HEK293 (cell line): ENCODE data around the gene MUS81.

Source experiments
- CTCF ChIA-PET: fragments of 350-600 bp; formaldehyde crosslinking; extraction: SDS; loops from one replicate; lab custom pipeline; 2021; ENCODE audit warnings: antibody characterized with exemption; lab: Yijun Ruan, JAX
- POLR2A ChIA-PET: fragments of 300-600 bp; formaldehyde crosslinking; extraction: SDS; loops from one replicate; lab custom pipeline; 2020; ENCODE audit warnings: antibody characterized with exemption, inconsistent platforms; lab: Yijun Ruan, JAX
- H3K27ac ChIP-seq: fragments of 200-500 bp; sonication (Bioruptor generic); 2 replicates; pipeline ENCODE4 v1.5.1; 2014; ENCODE audit warnings: low read depth, low read length, control low read depth, inconsistent platforms; ENCODE audit errors: extremely low read depth
- H3K36me3 ChIP-seq, 2 experiments: fragments of 200-500 bp in 1 of 2; sonication (Bioruptor generic) in 1 of 2; 1 replicate in 1 of 2; 2 replicates in 1 of 2; pipeline ENCODE4 v1.5.1; 2014 to 2017; ENCODE audit warnings: inconsistent platforms in 2 of 2, low read length in 2 of 2; ENCODE audit not compliant: control insufficient read depth in 2 of 2, insufficient read depth in 1 of 2
- H3K4me1 ChIP-seq: fragments of 200-500 bp; sonication (Bioruptor generic); 2 replicates; pipeline ENCODE4 v1.5.1; 2014; ENCODE audit warnings: mild to moderate bottlenecking, low read length, inconsistent platforms; ENCODE audit not compliant: control insufficient read depth, insufficient read depth
- H3K4me3 ChIP-seq: 2 replicates; pipeline ENCODE4 v1.5.1; 2011; ENCODE audit warnings: low read depth, mild to moderate bottlenecking, control low read depth, low read length, moderate library complexity
- H3K9me3 ChIP-seq: fragments of 200-500 bp; sonication (Bioruptor generic); 2 replicates; pipeline ENCODE4 v1.5.1; 2014; ENCODE audit warnings: low read depth, low read length, inconsistent platforms; ENCODE audit not compliant: control insufficient read depth, insufficient read depth
- PRDM10 ChIP-seq: fragments of 450-650 bp; formaldehyde crosslinking; IDR thresholded peaks from 2 replicates; pipeline ENCODE4 v1.5.1; 2016; ENCODE audit warnings: missing biosample characterization, missing genetic modification characterization
- SP2 ChIP-seq: fragments of 450-650 bp; formaldehyde crosslinking; IDR thresholded peaks from 2 replicates; pipeline ENCODE4 v1.5.1; 2016; ENCODE audit warnings: missing biosample characterization, missing genetic modification characterization
- SP7 ChIP-seq: fragments of 450-650 bp; formaldehyde crosslinking; IDR thresholded peaks from 2 replicates; pipeline ENCODE4 v1.5.1; 2016; ENCODE audit warnings: missing biosample characterization, missing genetic modification characterization
- ZBTB7A ChIP-seq: fragments of 450-650 bp; formaldehyde crosslinking; IDR thresholded peaks from 2 replicates; pipeline ENCODE4 v1.5.1; 2016; ENCODE audit warnings: low read depth, missing biosample characterization, missing genetic modification characterization
- ZBTB8A ChIP-seq: fragments of 450-650 bp; formaldehyde crosslinking; IDR thresholded peaks from 2 replicates; pipeline ENCODE4 v1.5.1; 2016; ENCODE audit warnings: missing biosample characterization, missing genetic modification characterization
- ZEB2 ChIP-seq: fragments of 450-650 bp; formaldehyde crosslinking; IDR thresholded peaks from 2 replicates; pipeline ENCODE4 v1.5.1; 2016; ENCODE audit warnings: missing biosample characterization, missing genetic modification characterization
- ZIC2 ChIP-seq: fragments of 450-650 bp; formaldehyde crosslinking; IDR thresholded peaks from 2 replicates; pipeline ENCODE4 v1.5.1; 2016; ENCODE audit warnings: missing biosample characterization, missing genetic modification characterization
- ZNF121 ChIP-seq: fragments of 450-650 bp; formaldehyde crosslinking; IDR thresholded peaks from 2 replicates; pipeline ENCODE4 v1.5.1; 2016; ENCODE audit warnings: missing biosample characterization, missing genetic modification characterization
- ZNF146 ChIP-seq: fragments of 450-650 bp; formaldehyde crosslinking; IDR thresholded peaks from 2 replicates; pipeline ENCODE4 v1.5.1; 2016; ENCODE audit warnings: missing biosample characterization, missing genetic modification characterization
- ZNF335 ChIP-seq: fragments of 450-650 bp; formaldehyde crosslinking; conservative IDR thresholded peaks from 2 replicates; pipeline ENCODE4 v1.5.1; 2016; ENCODE audit warnings: missing biosample characterization, missing genetic modification characterization
- ZNF341 ChIP-seq: fragments of 450-650 bp; formaldehyde crosslinking; IDR thresholded peaks from 2 replicates; pipeline ENCODE4; 2016; ENCODE audit warnings: low read depth, missing biosample characterization, missing genetic modification characterization
- ZNF362 ChIP-seq: fragments of 450-650 bp; formaldehyde crosslinking; IDR thresholded peaks from 2 replicates; pipeline ENCODE4 v1.5.1; 2016; ENCODE audit warnings: missing biosample characterization, missing genetic modification characterization
- ZNF426 ChIP-seq: fragments of 450-650 bp; formaldehyde crosslinking; IDR thresholded peaks from 2 replicates; pipeline ENCODE4 v1.5.1; 2017; ENCODE audit warnings: missing biosample characterization, missing genetic modification characterization, mild to moderate bottlenecking, inconsistent platforms, moderate library complexity
- ZNF518A ChIP-seq: fragments of 450-650 bp; formaldehyde crosslinking; conservative IDR thresholded peaks from 2 replicates; pipeline ENCODE4 v1.5.1; 2016; ENCODE audit warnings: low read depth, missing biosample characterization, missing genetic modification characterization
- ZNF621 ChIP-seq: fragments of 450-650 bp; formaldehyde crosslinking; IDR thresholded peaks from 2 replicates; pipeline ENCODE4 v1.5.1; 2017; ENCODE audit warnings: missing biosample characterization, missing genetic modification characterization
- ZNF654 ChIP-seq: fragments of 450-650 bp; formaldehyde crosslinking; IDR thresholded peaks from 2 replicates; pipeline ENCODE4 v1.5.1; 2016; ENCODE audit warnings: low read depth, missing biosample characterization, missing genetic modification characterization
- ZNF785 ChIP-seq: fragments of 450-650 bp; formaldehyde crosslinking; IDR thresholded peaks from 2 replicates; pipeline ENCODE4 v1.5.1; 2016; ENCODE audit warnings: missing biosample characterization, missing genetic modification characterization
- ZNF837 ChIP-seq: fragments of 450-650 bp; formaldehyde crosslinking; IDR thresholded peaks from 2 replicates; pipeline ENCODE4 v1.5.1; 2016; ENCODE audit warnings: missing biosample characterization, missing genetic modification characterization
- ZSCAN4 ChIP-seq: fragments of 450-650 bp; formaldehyde crosslinking; IDR thresholded peaks from 2 replicates; pipeline ENCODE4 v1.5.1; 2017; ENCODE audit warnings: missing biosample characterization, missing genetic modification characterization

The MUS81 gene

GRCh38 chr11:65817312-65817834 lies 42.9 kb upstream of the MUS81 start:
- no peaks in the 10 kb centered on the region; the same call in 1 of the 2 replicates for H3K4me1 ChIP-seq
- no peaks in the 10 kb centered on the region for H3K9me3 ChIP-seq
- H3K36me3 ChIP-seq = no peaks in the 10 kb centered on the region
- H3K4me3 ChIP-seq = peak overlapping the region; percentile 66
- POLR2A ChIA-PET = interaction anchor here (0.9 to 1.8 kb wide), 6 partner anchors 38 to 105 kb away, joined by 3 to 10 read pairs (median 5); partner anchors contain the start of genes KAT5 and RNASEH2C
- TF ChIP-seq ZNF146 (tag by site-specific recombination) (no peak), ZSCAN4 (tag by site-specific recombination) (no peak), ZNF362 (peak; percentile 50; the same call in 1 of the 2 replicates), ZNF621 (tag by site-specific recombination) (no peak), ZNF426 (no peak), PRDM10 (tag by site-specific recombination) (peak; percentile 16; the same call in 1 of the 2 replicates), ZNF121 (peak; percentile 93), ZIC2 (tag by site-specific recombination) (peak; percentile 55), ZNF341 (tag by site-specific recombination) (peak; percentile 59), ZNF335 (peak; percentile 53; the same call in 1 of the 2 replicates)
- no peak overlapping the region; the same call in 1 of the 2 replicates for H3K27ac ChIP-seq
- CTCF ChIA-PET = interaction anchor here (0.6 to 5.4 kb wide), 36 partner anchors 9 to 327 kb away, joined by 3 to 45 read pairs (median 5); partner anchors contain the start of genes AP5B1, KAT5, MUS81 and RNASEH2C

GRCh38 chr11:65817835-65818680 lies 42.2 kb upstream of the MUS81 start:
- no peaks in the 10 kb centered on the region; the same call in 1 of the 2 replicates for H3K4me1 ChIP-seq
- ChIA-PET POLR2A (interaction anchor here (0.7 to 1.8 kb wide), 5 partner anchors 10 to 109 kb away, joined by 3 to 10 read pairs (median 5); partner anchors contain the start of gene KAT5), CTCF (interaction anchor here (0.6 to 5.4 kb wide), 57 partner anchors 9 to 503 kb away, joined by 3 to 45 read pairs (median 4); partner anchors contain the start of genes AP5B1, KAT5, MUS81 and RNASEH2C)
- peak overlapping the region; percentile 45; the same call in 1 of the 2 replicates for H3K27ac ChIP-seq
- peak overlapping the region; percentile 66 for H3K4me3 ChIP-seq
- H3K36me3 ChIP-seq = no peaks in the 10 kb centered on the region
- no peaks in the 10 kb centered on the region for H3K9me3 ChIP-seq
- TF ChIP-seq ZNF654 (tag by site-specific recombination) (peak; percentile 59), ZNF785 (tag by site-specific recombination) (no peak), ZBTB8A (tag by site-specific recombination) (peak; percentile 73), ZEB2 (peak; percentile 74), ZNF518A (tag by site-specific recombination) (no peak), SP2 (0 out of 2 replicates have a peak, but pooled peaks have one; percentile 23), ZBTB7A (0 out of 2 replicates have a peak, but pooled peaks have one; percentile 19), ZNF837 (tag by site-specific recombination) (no peak), SP7 (tag by site-specific recombination) (peak; percentile 10; the same call in 1 of the 2 replicates)
